GM19324 (cell line): ENCODE data around the gene CUBN.

Experiments used
- ATAC-seq: cut with Tn5 transposase; IDR thresholded peaks from one replicate; pipeline ENCODE4 v1.9.1; 2021; ENCODE audit warnings: mild to moderate bottlenecking, moderate library complexity; ENCODE audit not compliant: unreplicated experiment, low FRiP score

The CUBN gene

DNA sequence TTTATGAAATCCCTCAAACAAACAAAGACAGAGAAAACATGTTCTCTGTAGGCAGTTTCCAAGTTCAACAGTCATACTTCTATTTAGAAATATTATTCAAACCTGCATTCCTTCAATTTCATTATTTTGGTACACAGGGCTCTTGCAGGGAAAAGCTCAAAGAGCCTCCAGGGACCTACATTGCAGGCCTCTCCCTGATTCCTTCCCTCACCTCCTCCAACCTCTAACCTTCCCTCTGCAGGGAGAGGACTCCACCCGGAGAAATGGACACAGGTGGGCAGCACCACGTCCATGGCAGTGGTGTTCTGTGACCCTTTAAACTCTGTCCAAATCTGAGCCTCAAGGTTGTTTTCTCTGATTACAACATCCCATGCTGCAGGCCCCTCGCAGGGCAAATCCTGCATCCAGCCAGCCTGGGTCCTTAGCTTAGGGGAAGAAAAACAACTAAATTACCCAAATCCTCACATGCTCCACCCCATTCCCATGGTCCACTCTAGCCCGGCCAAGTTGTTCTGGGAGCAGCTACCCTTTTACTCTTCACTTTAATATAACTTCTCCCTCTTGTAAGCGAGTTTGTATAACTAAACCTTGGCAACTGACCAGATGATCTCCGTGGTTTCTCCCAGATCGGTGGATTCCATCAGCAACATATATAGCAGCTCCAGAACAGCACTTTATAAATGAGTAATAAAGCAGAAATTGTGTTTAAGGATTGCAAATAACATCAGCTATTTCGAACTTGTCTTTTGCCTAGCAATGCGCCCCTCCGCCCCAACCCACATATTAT lies 129.8 kb downstream of the CUBN start:
- no peak for ATAC-seq

DNA sequence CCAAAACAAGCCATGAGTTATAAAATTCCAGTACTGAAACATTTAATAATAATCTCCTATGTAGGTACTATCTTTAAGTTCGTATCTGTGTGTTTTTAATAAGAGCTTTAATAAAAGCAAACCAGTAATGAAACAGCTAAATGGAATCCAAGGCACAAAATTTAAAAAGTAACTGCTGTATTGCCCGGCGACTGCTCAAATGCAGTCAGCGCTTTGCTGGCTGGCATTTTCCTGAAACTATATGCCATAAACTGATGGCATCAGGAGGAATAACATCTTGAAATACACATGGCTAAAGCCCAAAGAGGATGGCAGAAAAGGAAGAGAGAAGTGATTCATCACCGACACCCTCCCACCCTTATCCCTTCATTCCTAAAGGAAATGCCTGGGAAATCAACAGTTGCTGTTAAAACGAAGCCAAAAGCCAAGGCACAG lies 133.1 kb downstream of the CUBN start:
- ATAC-seq = no peak

DNA sequence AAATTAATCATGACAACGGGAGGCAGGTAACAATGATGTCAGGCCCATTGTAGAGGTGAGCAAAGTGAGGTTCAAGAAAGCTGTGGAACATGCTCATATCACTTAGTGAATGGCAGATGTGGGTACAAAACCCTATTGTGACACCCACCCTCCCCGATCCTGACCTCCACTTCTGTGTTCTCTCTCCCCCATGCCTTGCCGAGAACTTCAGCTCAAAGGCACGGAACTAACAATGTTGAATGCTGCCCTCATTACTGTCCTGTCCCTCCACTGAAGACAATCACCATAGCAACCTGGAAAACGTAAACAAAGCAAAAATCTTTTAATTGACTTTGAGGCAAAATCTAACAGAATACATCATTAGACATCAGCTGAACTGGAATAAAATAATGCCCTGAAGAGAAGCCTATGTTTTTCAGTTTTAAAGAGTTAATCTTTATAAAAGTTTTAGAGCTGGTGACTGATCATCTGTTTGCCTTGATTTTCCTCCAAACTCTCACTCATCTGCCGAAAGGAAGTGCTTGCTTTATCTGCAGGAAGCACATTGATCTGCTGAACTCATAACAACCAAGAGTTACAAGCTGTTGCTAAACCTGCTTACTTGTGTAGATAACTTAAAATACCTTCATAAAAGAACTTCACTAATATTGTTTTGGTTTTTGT lies 133.6 kb downstream of the CUBN start:
- no peak for ATAC-seq

DNA sequence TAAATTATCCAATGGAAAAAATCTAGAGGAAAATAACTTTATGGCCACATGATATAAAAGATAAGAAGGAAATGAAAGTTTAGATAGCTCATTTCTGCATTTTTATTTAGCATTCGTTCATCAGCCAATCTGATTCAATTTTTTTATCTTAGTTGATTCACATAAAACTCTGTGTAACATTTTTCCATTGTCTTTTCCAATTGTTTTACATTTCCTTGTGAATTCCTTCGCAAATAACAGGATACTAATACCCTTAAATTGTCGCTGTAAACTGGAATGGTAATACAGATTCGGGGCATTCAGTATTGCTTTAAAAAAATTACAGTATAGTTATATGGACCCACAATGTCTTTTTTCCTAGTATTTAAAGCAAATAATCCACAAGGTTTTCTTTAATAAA lies 136.4 kb downstream of the CUBN start:
- ATAC-seq = no peak

DNA sequence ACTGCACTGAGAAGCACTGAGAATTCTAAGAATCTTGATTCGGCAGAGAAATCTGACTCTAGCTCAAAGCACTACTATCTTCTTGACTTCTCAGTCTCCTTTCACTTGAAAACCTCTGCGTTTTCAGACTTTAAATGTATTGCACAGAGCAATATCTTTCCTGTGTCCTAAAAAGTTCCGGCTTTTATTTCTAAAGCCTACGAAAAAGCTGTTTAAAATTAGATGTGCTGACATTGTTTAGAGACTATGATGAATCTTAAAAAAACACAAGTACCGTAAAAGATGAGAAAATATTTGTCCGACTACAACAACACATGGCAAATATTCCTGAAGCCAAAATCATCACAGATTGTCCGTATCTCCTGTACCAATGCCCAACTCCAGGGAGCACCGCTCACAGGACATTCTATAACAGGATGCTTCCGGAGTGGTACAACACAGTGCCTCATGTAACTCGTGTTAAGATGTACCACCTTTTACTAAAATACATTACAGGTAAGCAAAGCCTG lies 136.9 kb downstream of the CUBN start:
- no peak for ATAC-seq

DNA sequence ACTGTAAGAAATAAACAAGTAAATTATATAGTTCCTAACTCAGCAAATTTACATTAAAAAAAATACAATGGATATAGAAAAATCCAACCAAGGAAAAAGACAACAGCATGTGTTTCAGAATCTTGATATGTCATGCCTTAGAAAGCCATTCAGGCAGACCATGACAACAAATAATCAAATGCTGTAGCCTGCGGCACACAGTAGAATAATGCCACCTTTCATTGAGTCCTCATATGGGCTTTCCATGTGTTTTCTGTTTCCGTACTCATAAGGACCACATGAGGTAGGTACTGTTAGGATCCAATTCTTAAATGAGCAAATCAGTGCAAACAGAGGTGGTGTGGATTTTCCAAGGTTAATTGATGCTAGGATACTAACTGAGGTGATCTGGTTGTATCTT lies 138.6 kb downstream of the CUBN start:
- no peak for ATAC-seq

DNA sequence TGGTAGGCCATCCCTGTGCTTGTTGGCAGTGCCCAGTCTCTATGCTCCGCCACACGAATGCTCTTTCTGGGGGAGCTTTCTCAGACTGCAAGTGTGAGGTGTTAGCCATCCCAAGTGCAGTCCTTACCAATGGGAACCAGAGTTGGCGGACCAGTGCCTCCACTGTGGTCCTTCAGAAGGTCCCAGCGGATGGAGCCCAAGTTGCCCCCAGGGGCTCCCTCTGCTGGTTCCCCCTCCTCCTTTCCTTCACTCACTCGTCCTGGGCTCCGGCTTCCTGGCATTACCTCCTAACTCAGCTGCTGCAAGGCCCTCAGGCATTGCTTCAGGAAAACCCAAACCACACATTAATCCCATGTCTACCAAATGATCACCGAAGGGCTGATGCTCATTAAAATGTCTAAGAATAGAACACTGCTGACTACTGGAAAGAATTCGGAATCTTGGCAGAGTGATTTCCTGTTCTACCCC lies 139.8 kb downstream of the CUBN start:
- no peak for ATAC-seq

DNA sequence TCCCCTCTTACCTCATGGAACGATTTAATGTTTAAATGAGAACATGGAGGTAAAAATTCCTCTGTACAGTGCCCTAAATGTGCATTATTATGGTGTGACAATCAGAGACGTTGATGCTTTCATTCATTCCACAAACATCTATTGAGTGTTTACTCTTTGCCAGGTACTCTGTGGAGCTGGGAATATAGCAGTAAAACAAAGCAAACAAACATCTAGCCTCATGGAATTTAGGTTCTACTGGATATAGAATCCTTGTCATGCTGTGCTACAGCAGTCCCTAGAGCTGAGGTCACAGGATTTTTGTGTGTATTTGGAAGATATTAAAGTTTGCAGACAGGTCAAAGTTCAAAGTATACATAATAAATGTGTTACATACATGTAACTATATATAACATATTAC lies 140.7 kb downstream of the CUBN start:
- ATAC-seq = no peak

DNA sequence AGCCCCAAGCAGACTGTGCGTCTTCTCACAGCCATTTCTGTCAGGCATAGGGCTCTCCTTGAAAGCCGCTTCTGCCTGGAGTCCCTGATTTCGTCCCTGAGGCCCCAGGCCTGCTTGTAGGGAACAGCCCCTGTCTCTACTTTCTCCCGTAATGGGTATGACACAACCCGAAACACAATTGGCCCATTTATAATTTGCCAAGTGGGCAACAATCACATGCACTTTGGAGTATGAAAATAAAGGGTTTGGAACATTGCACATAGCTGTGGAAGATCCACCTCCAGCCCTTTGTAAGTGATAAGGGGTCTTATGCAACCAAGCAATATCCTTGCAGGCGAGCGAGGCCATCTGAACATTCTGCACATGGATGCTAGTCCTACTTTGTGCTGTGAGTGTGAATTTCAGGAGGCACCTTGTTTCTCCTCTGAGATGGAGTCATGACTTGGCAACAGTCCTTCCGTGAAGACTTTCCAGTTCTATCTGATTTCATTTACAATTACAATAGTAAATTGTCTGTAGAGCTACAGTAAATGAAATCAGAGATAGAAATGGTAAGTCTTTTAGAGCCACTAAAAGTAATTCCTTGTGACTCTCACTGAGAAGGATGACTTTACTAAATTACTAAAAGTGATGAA lies 141.5 kb downstream of the CUBN start:
- ATAC-seq = no peak

DNA sequence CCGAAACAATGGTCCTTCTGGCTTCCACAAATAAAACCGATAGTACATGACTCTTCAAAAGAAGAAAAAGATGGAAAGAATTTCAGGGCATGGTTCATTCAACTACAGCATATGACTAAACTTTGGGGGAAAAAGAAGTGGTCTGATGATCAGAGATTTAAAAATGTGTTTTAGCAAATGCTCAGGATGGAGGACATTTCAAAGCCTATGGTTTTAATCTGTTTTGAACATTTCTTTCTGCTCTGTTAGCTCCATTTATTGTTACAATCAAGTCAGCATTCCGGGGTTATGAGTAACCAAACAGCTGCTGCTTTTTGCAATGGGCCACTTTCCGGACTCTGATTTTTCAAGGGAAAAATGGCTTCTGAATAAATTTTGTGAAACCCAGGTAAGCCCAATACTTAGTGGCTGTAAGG lies 142.4 kb downstream of the CUBN start:
- ATAC-seq = no peak

DNA sequence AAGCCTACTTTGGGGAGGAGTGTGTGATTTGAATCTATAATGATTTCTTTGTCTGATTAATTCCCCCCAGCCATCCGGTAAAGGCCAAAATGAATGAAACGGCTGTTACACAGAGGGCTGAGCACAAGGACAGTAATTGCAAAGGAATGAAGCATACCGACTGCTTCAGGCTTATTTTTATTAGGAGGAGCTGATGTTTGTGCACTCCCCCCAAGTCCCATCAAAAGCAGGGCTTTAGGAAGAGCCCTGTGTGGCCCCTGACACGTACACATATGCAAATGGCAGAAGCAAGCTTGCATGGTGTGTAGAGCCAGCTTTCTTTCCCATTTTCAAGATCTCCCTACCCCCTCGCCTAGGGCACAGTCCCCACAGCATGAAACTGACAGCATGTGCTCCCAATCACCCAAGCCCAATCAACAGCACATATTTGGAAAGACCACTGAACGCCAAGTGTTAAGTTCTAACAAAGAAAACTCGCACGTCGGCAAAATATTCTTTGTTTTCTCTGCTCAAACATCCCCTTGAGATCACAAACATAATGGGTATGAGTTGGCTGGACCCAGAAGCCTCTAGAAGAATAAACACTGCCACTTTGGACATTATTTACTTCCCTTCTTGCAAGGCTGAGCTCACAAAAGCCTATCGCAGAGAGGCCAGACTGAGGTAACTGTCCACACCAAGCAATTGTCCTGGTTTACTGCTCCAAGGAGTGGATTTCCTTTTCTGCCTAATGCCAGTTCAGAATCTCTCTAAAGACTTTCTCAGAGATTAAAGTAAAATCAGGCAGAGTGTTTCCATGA lies 143.0 kb downstream of the CUBN start:
- no peak for ATAC-seq

DNA sequence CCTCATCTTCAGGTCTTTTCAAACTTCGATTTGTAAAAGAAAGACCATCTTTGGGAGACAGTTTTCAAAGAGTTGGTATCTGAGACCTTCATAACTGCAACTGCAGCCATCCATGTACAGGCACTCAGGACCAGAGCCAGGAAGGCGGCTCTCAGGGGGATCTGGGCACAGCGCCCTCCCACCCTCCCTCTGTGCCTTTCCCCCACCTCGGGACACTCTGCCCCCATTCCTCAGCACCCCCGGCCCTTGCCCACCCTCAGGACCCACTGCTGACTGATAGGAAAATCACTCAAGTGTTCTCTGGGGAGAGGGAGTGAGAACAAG lies 143.6 kb downstream of the CUBN start:
- ATAC-seq = no peak

DNA sequence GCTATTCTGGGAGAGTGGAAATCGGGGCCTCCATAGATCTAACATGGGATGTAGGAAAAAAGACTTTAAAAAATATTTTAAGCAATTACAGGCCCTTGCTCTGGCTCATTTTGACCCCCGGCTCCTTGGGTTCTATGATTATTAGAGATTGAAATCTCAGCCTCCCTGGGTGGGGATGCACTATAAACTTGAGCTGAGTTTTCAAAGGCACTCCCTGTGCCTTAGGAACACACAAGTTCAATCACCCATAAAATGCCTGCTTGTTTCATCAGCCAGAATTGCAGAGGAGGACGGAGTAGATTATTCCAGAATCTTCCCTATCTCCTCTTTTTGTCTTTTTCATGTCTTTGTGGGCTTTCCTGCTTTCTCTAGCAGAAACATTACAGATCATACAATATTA lies 145.4 kb downstream of the CUBN start:
- ATAC-seq = no peak

DNA sequence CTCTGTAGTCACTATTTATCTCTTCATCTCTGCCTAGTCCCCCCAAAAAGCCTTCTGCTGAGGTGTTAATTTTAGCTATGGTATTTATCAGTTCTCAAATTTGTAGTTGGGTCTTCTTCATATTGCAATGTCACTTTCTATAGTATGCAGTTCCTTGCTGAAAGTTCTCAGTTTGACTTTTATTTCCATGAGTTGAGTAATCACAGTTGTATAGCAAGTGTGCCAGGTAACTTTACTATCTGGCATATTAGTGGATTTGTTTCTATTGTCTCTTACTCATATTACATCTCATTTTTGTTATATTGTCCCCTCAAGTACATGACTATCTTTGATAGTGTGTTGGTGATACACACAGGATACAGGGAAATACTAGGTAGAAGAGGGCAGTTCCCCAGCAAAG lies 152.8 kb downstream of the CUBN start:
- ATAC-seq = no peak

DNA sequence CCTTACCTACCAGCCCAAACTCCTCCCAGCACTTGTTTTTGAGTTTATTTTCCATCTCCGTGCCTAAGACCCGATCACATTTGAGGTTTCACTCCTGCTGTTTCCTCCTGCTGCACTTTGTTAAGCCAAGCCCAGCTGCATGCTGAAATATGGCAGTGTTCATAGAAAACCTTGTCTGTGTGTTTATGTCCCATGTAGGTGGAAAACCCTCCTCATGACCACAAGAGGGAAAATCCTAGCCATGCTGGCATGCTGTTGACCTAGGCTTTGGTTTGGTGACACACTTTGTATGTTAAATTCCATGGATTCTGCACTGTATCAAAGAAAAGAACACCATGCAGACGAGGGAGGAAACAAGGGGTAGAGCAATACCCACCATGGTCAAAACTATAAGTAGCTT lies 154.4 kb downstream of the CUBN start:
- no peak for ATAC-seq

DNA sequence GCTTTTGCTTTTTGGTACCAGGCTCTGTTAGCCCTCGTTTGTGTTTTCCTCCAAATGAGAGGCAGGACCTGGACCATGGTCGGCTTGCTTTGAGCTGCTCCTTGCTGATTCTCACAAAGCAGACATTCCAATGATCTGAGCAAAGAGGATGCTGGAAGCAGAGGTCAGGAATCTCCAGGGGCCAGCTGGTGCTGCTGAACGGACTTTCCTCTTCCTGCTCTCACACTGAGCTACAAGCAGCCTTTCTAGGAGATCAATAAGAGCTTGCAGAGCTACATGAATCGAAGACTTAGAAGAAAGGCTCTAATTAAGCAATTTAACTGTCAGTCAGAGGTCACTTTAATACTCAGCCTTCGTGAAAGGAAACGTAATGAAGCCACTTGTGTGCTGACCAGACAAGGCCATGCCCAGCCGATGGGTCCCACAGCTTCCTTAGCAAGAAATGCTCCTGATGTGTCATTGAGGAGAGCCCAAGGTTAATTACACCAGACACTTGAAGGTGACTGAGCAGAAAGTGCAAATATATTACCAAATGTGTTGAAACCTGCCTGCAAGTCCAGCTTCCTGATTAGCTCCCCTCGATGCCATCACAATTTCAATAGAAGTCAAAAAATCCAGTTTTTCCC lies 161.1 kb downstream of the CUBN start:
- ATAC-seq = no peak

DNA sequence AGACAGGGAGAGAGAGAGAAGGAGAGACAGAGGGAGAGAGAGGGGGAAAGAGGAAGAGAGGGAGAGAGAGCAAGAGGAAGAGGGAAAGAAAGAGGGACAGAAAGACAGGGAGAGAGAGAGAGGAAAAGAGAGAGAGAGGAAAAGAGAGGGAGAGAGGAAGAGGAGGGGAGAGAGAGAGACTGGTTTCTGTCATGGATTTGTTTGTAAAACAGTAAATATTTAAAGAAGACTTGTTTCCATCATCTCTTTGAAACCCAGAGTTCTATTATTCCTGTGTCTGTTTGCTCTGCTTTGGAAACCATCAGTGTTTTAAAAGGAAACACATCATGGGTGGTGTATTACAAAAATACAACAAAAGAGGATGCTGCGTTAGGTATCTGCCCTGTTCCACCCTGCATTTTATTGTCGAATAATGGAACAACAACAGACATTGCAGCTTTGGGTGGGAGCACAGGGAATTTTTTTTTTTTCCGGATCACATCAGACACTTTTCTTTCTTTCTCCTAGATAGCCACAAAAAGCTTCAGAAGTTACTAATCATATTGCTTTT lies 161.7 kb downstream of the CUBN start:
- no peak for ATAC-seq

DNA sequence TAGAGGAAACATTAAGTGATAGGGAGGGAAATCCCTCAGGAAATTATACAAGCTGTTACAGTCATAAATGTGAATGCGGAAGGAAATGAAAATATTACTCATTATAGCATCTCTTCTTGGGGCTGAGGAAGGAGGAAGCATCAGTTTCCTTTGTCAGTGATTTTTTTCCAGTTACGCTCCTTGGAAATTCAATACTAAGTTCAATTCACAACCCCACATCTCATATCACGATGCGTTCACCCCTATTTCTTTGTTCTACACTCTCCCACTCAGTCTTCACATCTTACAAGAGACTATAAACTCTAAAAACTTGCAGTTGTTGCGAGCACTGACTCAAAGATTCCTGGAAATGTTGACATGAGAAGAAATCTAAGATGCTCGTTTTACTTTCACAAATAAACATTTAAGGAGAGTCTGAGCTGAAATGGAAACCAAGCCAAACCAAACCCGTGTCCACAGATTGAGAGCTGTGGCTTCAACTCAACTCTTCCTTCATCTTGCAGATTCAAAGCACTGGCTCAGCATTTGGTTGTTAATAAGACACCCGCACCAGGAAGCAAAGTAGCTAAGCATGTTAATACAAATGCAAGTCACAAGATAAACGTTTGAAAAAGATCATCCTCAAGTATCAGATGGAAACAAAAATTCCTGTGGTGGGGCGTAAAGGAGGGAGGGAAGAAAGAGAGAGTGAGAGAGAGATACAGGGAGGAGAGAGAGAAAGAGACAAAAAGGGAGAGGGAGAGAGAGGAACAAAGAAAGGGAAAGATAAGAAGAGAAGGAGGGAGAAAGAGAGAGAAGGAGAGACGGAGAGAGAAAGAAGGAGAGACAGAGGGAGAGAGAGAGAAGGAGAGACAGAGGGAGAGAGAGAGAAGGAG lies 162.4 kb downstream of the CUBN start:
- ATAC-seq = no peak
